ENCODE data around the gene FAP.

The FAP gene

GRCh38 chr2:162242586-162243280 is 512 bp downstream of the FAP start:
- no peak for DNase-seq (ENCODE audit: low read depth in 1 of 2, low spot score in 1 of 2)

DNA sequence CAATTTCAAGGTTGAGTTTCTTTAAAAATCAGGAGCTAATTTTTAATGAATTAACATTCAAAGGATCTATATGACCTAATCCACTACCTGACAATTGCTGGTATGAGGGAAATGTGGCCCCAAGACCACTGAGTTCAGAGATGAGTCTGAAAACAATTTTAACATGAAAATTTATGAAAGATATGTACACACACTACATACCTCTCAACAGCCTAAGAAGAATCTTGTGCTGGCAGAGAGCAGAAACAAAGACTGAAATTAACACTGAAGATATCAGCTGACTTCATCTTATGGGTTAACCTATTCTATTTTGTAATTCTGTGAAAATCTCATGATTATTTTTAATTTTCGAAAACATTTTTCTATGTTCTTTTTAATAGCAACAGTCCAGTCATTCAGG is 1.7 kb downstream of the FAP start:
- no peak for DNase-seq (ENCODE audit: low read depth in 1 of 2, low spot score in 1 of 2)

DNA sequence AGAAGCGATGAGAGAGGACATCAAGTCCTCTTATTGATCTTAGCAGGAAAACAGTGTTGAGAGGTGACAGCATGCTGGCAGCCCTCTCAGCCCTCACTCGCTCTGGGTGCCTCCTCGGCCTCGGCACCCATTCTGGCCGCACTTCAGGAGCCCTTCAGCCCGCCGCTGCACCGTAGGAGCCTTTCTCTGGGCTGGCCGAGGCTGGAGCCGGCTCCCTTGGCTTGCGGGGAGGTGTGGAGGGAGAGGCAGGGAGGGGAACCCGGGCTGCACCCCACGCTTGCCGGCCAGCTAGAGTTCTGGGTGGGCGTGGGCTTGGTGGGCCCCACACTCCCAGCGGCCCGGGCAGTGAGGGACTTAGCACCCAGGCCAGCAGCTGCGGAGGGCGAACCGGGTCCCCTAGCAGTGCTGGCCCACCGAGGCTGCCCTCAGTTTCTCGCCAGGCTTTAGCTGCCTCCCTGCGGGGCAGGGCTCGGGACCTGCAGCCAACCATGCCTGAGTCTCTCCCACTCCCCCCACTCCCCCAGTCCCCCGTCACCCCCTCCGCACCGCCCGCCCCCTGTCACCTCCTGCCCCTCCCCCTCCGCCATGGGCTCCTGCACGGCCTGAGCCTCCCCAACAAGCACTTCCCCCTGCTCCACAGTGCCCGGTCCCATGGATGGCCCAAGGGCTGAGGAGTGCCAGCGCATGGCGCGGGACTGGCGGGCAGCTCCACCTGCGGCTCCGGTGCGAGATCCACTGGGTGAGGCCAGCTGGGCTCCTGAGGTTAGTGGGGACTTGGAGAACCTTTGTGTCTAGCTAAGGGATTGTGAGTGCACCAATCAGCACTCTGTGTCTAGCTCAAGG is 8.4 kb downstream of the FAP start:
- no peak for DNase-seq (ENCODE audit: low read depth in 1 of 2, low spot score in 1 of 2)

DNA sequence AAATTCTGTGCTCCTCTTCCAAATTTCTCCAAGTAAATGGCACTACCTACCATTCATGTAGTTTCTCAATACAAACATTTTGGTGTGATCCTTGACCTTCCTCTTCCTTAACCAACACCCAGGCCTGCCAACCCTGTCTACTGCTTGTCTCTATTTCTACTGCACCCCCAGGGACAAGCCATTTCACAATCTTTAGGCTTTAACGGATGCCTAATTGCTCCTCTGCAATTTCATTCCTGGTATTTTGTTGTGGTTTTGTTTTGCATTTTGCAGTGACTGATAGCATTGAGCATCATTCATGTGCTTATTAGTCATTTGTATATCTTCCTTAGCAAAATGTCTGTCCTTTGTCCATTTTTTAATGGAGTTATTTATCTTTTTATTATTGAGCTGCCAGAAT is 10.0 kb downstream of the FAP start:
- DNase-seq (ENCODE audit: low read depth in 1 of 2, low spot score in 1 of 2): no peak

DNA sequence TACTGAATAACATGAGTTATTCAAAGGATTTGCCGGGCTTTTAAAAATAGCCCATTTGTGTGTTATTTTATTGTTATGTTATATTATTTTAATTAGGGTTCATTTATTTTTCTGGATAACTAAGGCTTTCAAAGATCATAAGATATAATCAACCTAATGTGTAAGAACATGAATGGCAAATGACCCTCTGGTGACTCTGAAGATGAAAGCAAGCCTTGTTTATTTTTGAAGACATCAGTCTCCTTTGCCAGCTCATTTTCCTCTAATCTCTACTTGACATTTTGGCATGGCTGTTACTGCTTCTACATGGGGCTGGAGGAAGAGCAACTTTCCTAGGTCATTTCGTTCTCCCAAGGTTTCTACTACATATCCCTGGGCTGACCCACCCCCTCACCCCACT is 10.6 kb downstream of the FAP start:
- no peak for DNase-seq (ENCODE audit: low read depth in 1 of 2, low spot score in 1 of 2)

DNA sequence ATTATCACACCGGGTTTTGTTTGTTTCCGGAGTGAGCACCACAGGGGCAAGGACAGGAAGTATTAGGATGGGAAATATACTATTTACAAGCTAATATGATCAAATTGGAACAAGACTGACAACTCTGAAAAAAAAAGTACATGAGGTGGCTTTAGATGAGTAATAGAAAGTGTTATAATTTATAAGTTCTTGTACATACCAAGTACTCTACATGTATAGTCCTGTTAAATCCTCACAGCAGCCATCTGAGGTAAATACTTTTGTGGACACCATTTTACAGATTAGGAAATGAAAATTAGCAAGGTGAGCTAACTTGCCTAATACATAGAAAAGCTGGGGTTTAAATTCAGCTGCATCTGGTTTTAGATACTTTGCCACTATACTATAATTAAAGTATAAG is 11.2 kb downstream of the FAP start:
- no peak for DNase-seq (ENCODE audit: low read depth in 1 of 2, low spot score in 1 of 2)

DNA sequence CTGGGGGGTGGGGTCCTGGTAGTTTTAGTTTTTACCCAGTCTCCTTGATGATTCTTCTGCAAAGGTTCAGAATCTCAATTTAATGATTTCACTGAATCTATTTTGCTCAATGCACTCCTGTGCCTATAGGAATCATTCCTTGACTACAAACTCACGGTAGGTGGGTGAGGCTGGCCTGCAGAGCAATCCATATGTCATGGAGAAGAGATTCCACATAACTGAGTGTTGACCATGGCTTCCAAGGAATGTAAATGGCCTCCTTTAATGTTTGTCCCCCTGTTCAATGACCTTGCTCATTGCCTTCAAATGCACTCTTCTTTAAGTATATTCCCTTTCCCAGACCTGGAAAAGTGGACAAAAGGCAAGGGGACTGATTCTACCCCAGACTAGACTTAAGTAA is 12.5 kb downstream of the FAP start:
- no peak for DNase-seq (ENCODE audit: low read depth in 1 of 2, low spot score in 1 of 2)

GRCh38 chr2:162226836-162227235 is 16.4 kb downstream of the FAP start:
- no peak for DNase-seq (ENCODE audit: low read depth in 1 of 2, low spot score in 1 of 2)

DNA sequence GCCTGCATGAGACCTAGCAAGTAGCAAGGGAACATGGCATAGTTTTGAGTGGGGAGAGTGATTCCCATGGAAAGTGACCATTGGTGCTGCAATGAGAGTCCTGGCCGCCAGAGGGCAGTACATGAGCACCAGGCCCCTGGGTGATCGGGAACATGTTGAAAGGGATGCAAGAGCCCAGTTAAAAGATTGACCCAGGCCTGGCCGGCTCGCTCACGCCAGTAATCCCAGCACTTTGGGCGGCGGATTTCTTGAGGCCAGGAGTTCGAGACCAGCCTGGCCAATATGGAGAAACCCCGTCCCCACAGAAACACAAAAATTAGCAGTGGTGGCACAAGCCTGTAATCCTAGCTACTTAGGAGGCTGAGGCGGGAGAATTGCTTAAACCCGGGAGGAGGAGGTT is 22.2 kb downstream of the FAP start:
- DNase-seq (ENCODE audit: low read depth in 1 of 2, low spot score in 1 of 2): peak; percentile 35 to 44

- DNase-seq (ENCODE audit: low read depth in 1 of 2, low spot score in 1 of 2): no peak
Observed at GRCh38 chr2:162220368-162220767, 22.9 kb downstream of the FAP start.

DNA sequence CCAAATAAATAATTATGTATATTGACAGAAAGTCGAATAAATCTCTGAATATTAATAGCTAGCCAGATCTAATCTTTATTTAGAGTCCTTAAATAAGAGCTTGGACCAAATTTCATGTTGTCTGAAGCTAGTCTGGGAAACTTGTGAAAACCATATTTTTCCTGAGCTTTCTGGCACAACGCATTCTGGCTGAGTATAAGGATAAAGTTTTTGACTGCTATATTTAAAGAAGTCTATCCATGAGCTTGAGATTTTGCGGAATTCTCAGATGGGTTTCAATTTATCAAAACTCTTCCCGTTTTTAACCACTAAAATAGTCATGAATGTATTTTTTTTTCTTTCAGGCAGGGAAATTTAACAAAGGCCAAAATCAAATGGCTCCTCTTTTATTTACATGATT is 23.8 kb downstream of the FAP start:
- DNase-seq (ENCODE audit: low read depth in 1 of 2, low spot score in 1 of 2): no peak

GRCh38 chr2:162217598-162217997 is 25.6 kb downstream of the FAP start:
- DNase-seq (ENCODE audit: low read depth in 1 of 2, low spot score in 1 of 2): no peak

GRCh38 chr2:162215162-162215561 is 28.1 kb downstream of the FAP start:
- DNase-seq (ENCODE audit: low read depth in 1 of 2, low spot score in 1 of 2): no peak

DNA sequence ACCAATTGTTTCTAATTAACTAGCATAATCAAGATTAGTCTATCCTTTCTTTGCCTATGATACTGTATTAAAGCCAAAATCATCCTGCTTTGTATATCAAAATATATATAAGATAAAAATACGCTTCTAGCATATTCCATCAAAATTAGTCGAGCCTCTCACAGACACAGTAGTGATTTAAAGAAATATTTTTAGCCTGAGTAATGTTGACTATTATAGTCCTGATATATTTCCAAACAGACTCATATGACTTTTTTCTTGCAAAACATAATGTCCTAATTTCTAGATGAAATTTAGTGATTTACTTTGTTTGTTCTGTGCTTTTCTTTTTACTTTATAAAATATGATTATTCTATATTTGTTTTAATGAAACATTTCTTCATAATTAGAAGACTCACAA is 30.9 kb downstream of the FAP start:
- no peak for DNase-seq (ENCODE audit: low read depth in 1 of 2, low spot score in 1 of 2)

GRCh38 chr2:162211732-162212131 is 31.5 kb downstream of the FAP start:
- no peak for DNase-seq (ENCODE audit: low read depth in 1 of 2, low spot score in 1 of 2)

- no peak for DNase-seq (ENCODE audit: low read depth in 1 of 2, low spot score in 1 of 2)
Observed at GRCh38 chr2:162210385-162210784, 32.9 kb downstream of the FAP start.

DNA sequence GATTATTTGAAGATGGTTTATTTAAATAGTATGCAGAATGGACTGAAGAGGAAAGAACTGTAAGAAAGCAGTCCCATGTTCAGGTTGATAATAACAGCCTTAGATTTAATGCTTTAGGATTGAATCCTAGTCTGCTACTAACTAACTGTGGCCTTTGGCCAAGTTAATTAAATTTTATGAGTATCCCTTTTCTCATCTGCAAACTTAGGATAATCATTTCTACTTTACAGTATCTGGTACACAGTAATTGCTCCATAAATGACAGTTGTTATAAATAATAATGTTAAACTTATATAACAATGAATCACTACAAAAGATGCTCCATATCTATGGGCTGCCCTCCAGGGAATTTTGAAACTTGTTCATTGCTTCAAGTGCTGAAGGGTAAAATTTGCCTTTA is 41.0 kb downstream of the FAP start:
- DNase-seq (ENCODE audit: low read depth in 1 of 2, low spot score in 1 of 2): no peak

- no peak for DNase-seq (ENCODE audit: low read depth in 1 of 2, low spot score in 1 of 2)
Observed at GRCh38 chr2:162200636-162201035, 42.6 kb downstream of the FAP start.

GRCh38 chr2:162199913-162200312 is 43.3 kb downstream of the FAP start:
- no peak for DNase-seq (ENCODE audit: low read depth in 1 of 2, low spot score in 1 of 2)

- DNase-seq (ENCODE audit: low read depth in 1 of 2, low spot score in 1 of 2): no peak
Observed at GRCh38 chr2:162198239-162198638, 45.0 kb downstream of the FAP start.

DNA sequence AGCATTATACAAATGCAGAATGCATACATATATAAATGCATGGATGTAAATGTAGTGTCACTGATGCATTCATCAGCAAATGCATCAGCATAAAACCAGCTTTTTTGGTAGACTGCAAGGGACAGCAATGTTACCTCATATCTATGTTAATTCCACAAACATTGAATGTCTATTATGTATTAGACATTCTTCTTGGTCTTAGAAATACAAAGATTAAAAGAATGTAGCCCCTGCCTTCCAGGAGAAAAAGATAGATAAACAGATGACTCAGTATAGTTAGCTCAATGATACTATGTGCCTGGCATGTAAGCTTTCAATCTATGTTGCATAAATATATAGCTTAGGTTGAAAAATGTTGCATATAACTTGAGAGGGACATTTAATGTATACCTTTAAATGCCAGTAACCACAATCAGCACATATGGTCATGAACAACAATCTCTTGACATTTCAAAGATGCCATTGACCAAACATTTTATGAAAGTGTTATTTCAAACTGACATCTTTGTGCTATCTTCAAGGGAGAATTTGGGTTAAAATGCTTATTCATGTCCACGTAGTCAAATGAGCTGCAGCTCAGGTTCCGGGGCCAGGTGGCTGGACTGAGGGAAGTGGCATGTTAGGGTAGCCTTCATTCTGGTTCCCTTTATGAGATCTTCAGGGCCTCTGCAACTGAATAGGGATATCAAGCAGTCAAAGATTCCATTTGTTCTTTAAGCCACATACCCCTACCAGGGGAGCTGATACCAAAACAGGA is 46.0 kb downstream of the FAP start:
- no peak for DNase-seq (ENCODE audit: low read depth in 1 of 2, low spot score in 1 of 2)

- DNase-seq (ENCODE audit: low read depth in 1 of 2, low spot score in 1 of 2): no peak
Observed at GRCh38 chr2:162196638-162197037, 46.6 kb downstream of the FAP start.
